Adrenal gland (tissue), 5 donors: ENCODE results near the gene ADA.
"Not testable (repeated sequence)": the region's sequence is repeated elsewhere in the genome, so short reads cannot be mapped to it uniquely, and the experiment has no call there.

Experiments used
- POLR2A ChIP-seq, 2 donors: fragments of 450-650 bp; IDR thresholded peaks; one replicate each; pipeline ENCODE4 v1.6.1; 2017; ENCODE audit warnings: antibody characterized with exemption in 2 of 2, mild to moderate bottlenecking in 2 of 2, moderate library complexity in 1 of 2
- TF ChIP-seq, protein P1 (sequence below), 6 experiments: fragments of 450-650 bp in 4 of 6; fragments of 200-600 bp in 2 of 6; sonication (generic) in 1 of 6; IDR thresholded peaks; 1 replicate in 5 of 6; 2 replicates in 1 of 6; pipeline versions ENCODE4 v1.5.1 to v1.8.0; 2016 to 2021; ENCODE audit warnings: antibody characterized with exemption in 6 of 6, mild to moderate bottlenecking in 2 of 6, moderate library complexity in 1 of 6
- donor health status: DM: no; HTN: no; CAD: no.

DNA sequence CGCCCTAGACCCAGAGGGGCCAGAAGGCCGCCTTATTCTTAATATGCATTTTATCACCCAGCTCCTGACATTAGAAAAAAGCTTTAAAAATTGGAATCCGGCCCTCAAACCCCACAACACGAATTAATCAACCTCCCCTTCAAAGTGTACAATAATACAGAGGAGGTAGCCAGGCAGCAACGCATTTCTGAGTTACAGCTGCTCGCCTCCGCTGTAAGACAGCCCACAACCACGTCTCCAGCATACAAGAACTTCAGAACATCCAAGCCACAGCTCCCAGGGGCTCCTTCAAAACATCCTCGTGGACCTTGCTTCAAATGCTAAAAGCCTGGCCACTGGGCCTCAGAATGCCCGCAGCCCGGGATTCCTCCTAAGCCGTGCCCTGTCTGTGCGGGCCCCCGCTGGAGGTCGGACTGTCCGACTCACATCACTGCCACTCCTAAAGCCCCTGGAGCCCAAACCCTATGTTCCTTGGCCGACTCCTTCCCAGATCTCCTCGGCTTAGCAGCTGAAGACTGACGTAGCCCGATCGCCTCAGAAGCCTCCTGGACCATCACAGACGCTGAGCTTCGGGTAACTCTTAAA, 20.9 kb upstream of the ADA start:
- TF ChIP-seq, protein P1, sequence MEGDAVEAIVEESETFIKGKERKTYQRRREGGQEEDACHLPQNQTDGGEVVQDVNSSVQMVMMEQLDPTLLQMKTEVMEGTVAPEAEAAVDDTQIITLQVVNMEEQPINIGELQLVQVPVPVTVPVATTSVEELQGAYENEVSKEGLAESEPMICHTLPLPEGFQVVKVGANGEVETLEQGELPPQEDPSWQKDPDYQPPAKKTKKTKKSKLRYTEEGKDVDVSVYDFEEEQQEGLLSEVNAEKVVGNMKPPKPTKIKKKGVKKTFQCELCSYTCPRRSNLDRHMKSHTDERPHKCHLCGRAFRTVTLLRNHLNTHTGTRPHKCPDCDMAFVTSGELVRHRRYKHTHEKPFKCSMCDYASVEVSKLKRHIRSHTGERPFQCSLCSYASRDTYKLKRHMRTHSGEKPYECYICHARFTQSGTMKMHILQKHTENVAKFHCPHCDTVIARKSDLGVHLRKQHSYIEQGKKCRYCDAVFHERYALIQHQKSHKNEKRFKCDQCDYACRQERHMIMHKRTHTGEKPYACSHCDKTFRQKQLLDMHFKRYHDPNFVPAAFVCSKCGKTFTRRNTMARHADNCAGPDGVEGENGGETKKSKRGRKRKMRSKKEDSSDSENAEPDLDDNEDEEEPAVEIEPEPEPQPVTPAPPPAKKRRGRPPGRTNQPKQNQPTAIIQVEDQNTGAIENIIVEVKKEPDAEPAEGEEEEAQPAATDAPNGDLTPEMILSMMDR (IDR thresholded peaks at IDR 0.05), result not testable (repeated sequence)
- not testable (repeated sequence) for TF ChIP-seq POLR2A (IDR thresholded peaks at IDR 0.05)
